NCI-H1092 (cell line): Measurements from ENCODE around the gene RFC4.
"Not testable (repeated sequence)": the region's sequence is repeated elsewhere in the genome, so short reads cannot be mapped to it uniquely, and the experiment has no call there.

ENCODE experiments used
- DNase-seq: peaks from one replicate; lab custom pipeline; 2025; lab: John Stamatoyannopoulos, UW

Gene RFC4

GRCh38 chr3:186806089-186807055 lies at the start of gene RFC4:
Gene RFC4, minus strand, starts transcription at chr3:186806482. Its CDS starts 1,769 bp downstream, at chr3:186804713.
- DNase-seq: peak; percentile 77

DNA sequence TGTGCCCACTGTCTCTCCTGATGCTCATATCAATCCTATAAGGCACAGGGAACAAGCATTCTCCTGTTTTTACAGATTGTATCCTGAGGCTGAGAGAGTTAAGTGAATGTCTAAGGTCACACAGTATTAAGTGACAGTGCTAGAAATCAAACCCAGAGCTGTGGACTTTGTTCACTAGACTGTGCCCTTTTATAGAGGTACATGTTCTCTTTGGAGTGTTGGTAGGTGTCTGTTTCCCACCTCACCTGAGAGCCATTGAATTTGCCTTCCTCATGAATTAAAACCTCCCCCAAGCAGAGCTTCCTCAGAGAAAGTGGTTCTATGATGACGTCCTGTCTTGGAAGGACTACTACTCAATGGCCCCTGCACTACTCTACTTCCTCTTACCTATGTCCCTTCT lies 48.7 kb upstream of the RFC4 start:
- DNase-seq: no peak

GRCh38 chr3:186854146-186854545 lies 47.9 kb upstream of the RFC4 start:
- DNase-seq: no peak

GRCh38 chr3:186852994-186853393 lies 46.7 kb upstream of the RFC4 start:
- no peak for DNase-seq

- not testable (repeated sequence) for DNase-seq
These were observed 45.6 kb upstream of the RFC4 start for GRCh38 chr3:186851835-186852234.

DNA sequence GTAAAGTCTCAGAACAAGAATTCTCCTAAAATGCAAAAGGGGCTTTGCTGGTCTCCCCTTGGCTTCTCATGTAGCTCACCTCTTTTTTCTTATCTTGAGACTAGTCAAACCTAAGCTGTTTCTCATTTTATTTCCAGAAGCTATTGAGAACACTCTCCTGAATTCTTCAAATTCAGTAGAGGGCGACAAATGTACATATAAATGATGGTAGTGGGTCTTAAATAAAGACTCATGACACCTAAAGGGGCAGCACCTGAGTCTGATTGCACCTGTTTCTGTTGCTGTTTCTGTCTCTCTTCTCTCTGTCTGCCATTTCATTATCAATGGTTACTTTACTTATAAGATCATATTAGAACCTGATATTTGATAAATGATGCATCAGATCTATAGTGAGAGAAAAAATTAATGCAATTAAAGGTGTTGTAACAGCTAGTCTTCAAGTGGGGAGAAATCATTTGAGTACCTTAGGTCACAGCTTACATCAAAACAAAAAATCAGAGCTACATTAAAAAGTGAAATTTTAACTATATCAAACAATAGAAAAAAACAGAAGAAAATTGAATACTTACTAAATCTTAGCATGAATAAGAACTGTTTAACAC lies 43.2 kb upstream of the RFC4 start:
- DNase-seq: peak; percentile 26

GRCh38 chr3:186847437-186847836 lies 41.2 kb upstream of the RFC4 start:
- DNase-seq: no peak

- no peak for DNase-seq
These were observed 39.5 kb upstream of the RFC4 start for GRCh38 chr3:186845756-186846155.

- DNase-seq: no peak
These were observed 38.6 kb upstream of the RFC4 start for GRCh38 chr3:186844908-186845307.

GRCh38 chr3:186843039-186843432 lies 36.8 kb upstream of the RFC4 start:
- no peak for DNase-seq

GRCh38 chr3:186842426-186843038 lies 36.2 kb upstream of the RFC4 start, which contains the start of gene ADIPOQ:
Gene ADIPOQ, plus strand, starts transcription at chr3:186842710. Its CDS starts 10,349 bp downstream, at chr3:186853059.
- no peak for DNase-seq

- DNase-seq: no peak
These were observed 35.3 kb upstream of the RFC4 start for GRCh38 chr3:186841620-186842019.

DNA sequence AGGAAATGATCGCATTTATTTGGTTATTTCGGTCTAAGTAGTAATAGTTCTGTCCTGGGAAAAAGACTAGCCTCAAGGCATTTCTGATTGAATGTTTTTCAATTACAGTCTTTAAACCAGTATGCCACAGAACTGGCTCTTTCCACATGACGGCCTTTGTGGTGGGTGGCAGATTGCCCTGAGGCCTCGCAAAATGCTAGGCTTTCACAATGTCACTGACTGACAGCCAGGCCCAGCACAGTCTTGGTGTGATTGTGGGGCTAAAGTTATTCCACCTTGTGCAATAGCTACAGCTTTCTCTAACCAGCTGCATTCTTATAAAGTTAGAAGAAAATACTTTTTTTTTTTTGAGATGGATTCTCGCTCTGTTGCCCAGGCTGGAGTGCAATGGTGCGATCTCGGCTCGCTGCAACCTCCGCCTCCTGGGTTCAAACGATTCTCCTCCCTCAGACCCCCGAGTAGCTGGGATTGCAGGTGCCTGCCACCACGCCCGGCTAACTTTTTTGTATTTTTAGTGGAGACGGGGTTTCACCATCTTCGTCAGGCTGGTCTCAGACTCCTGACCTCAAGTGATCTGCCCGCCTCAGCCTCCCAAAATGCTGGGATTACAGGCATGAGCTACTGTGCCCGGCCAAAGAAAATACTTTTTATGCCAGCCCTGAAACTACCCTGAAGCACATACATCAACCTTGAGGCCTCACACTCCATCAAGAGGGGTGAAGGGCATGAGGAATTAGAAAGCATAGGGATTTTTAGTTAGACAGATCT lies 33.8 kb upstream of the RFC4 start:
- no peak for DNase-seq

- no peak for DNase-seq
These were observed 26.0 kb upstream of the RFC4 start for GRCh38 chr3:186832276-186832675.

GRCh38 chr3:186831798-186832197 lies 25.5 kb upstream of the RFC4 start:
- no peak for DNase-seq

DNA sequence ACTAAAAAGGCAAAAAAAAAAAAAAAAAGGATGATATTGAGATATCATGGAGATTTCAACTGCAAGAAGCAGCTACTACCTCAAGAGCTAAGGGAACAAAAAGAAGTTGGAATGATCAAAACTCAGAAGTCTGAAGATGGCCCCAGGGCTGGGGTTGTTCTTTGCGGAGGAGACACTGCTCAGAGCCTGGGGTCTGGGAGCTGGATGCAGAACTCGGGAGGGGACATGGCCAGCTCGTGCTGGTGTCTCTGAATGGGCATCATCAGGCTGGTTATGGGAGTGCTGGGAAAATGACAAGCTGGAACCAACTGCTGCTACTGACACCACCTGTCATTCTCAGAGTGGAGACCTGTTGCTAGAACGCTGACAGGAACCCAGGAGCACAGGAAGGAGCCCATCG lies 22.1 kb upstream of the RFC4 start:
- no peak for DNase-seq

GRCh38 chr3:186826976-186827857 lies 20.9 kb upstream of the RFC4 start:
- DNase-seq: peak; percentile 78

DNA sequence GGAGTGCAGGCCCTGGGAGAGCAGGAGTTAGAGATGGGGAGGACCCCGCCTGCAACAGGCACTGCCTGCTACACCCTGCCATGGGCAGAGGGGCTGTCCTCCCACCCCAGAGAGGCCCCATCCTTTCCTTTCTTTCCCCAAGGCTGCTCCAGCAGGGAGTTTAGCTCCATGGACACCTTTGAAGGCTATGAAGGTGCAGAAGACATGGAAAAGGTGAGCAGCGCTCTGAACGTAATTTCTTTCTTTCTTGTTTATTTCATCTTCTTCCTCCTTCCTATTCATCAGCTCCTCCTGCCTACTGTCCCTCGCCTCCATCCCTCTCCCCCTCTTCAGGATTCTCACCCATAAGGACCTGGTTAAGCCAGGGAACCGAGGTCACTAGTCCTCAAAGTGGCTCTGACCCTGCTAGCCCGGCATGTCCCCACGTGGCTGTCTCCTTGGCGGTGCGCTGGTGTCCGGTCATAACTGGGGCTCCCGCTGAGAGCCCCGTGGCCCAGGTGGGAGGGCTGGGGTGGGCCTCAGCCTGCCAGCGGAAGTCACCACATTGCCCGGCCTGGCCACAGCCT lies 20.2 kb upstream of the RFC4 start:
- no peak for DNase-seq

- DNase-seq: no peak
These were observed 19.7 kb upstream of the RFC4 start for GRCh38 chr3:186825872-186826409.

GRCh38 chr3:186825294-186825821 lies 19.1 kb upstream of the RFC4 start:
- DNase-seq: no peak
